Transverse colon (tissue), 4 donors: ENCODE measurements around the gene EPOP. TPM values are rescaled to one million over a fixed set of nuclear protein-coding genes. Genes with fewer than 3 reads are reported as not detected.

Experiments
- DNase-seq: peaks from one replicate; pipeline ENCODE4 v3.0.0-alpha.2; 2019
- H3K27ac ChIP-seq, 4 donors: fragments of 200-600 bp; sonication (generic); 2 replicates each; pipeline ENCODE4 v1.5.1; 2016 to 2018; ENCODE audit warnings: inconsistent platforms in 4 of 4
- H3K27me3 ChIP-seq: fragments of 200-600 bp; sonication (generic); 2 replicates; pipeline ENCODE4 v1.5.1; 2017; ENCODE audit warnings: inconsistent platforms
- H3K36me3 ChIP-seq, 4 donors: fragments of 200-600 bp; sonication (generic); 2 replicates each; pipeline ENCODE4 v1.5.1; 2017 to 2019; ENCODE audit warnings: inconsistent platforms in 4 of 4
- H3K4me1 ChIP-seq, 4 donors: fragments of 200-600 bp; sonication (generic); 2 replicates each; pipeline ENCODE4 v1.5.1; 2017 to 2020; ENCODE audit warnings: inconsistent platforms in 4 of 4
- H3K4me3 ChIP-seq, 4 donors: fragments of 200-600 bp; sonication (generic); 1 replicate in 1 of 4; 2 replicates in 3 of 4; pipeline versions ENCODE4 v1.5.1 to v1.6.1; 2017 to 2019; ENCODE audit warnings: inconsistent platforms in 4 of 4
- H3K9me3 ChIP-seq, 2 donors: fragments of 200-600 bp; sonication (generic); 2 replicates each; pipeline ENCODE4 v1.5.1; 2017 to 2019; ENCODE audit warnings: inconsistent platforms in 2 of 2
- EP300 ChIP-seq: sonication (generic); formaldehyde crosslinking; IDR thresholded peaks from one replicate; pipeline ENCODE4 v1.6.1; 2017; ENCODE audit warnings: antibody characterized with exemption, low read depth
- POLR2A ChIP-seq: fragments of 450-650 bp; IDR thresholded peaks from one replicate; pipeline ENCODE4 v1.6.1; 2016; ENCODE audit warnings: antibody characterized with exemption, mild to moderate bottlenecking, moderate library complexity
- POLR2AphosphoS5 ChIP-seq, 3 donors: sonication (generic); formaldehyde crosslinking; IDR thresholded peaks; one replicate each; pipeline ENCODE4 v1.6.1; 2016; ENCODE audit warnings: antibody characterized with exemption in 3 of 3
- WGBS, 2 donors: methylation state at CpG; one replicate each; pipeline ENCODE4 v1.1.5; 2018; ENCODE audit warnings: low coverage in 1 of 2; 5-methylcytosine and 5-hydroxymethylcytosine counted together
- in situ Hi-C, 4 donors: fragments of 200-750 bp; cut with MboI; loops; one replicate each; pipeline versions ENCODE4 v1.15.0 to v1.15.1; 2017; ENCODE audit warnings: low sequenced_read_pairs in 3 of 4, low pct_ligation_motif_present in 1 of 4, low pct_unique_long_range_greater_than_20kb in 1 of 4
- intact Hi-C: fragments of 100-400 bp; cut with DNase I; formaldehyde crosslinking; loops from one replicate; pipeline ENCODE4 v1.15.1; 2023; ENCODE audit warnings: low total_unique reads
- total RNA-seq, 4 donors: library from RNA; depleted of rRNA; stranded (reverse); fragments of >200 nt; gene quantifications; one replicate each; pipeline ENCODE4 v1.1.0, GENCODE V29; 2016
- TF ChIP-seq, protein P1 (sequence below), 5 experiments: fragments of 200-600 bp in 3 of 5; fragments of 450-650 bp in 2 of 5; sonication (generic) in 3 of 5; IDR thresholded peaks; 1 replicate in 2 of 5; 2 replicates in 3 of 5; pipeline ENCODE4 v1.5.1; 2016 to 2017; ENCODE audit warnings: antibody characterized with exemption in 5 of 5, inconsistent platforms in 3 of 5, mild to moderate bottlenecking in 2 of 5, moderate library complexity in 1 of 5

The EPOP gene
- total RNA-seq, 4 donors from 2014 or later: 0.14 to 3.8 (median 0.61) TPM

DNA sequence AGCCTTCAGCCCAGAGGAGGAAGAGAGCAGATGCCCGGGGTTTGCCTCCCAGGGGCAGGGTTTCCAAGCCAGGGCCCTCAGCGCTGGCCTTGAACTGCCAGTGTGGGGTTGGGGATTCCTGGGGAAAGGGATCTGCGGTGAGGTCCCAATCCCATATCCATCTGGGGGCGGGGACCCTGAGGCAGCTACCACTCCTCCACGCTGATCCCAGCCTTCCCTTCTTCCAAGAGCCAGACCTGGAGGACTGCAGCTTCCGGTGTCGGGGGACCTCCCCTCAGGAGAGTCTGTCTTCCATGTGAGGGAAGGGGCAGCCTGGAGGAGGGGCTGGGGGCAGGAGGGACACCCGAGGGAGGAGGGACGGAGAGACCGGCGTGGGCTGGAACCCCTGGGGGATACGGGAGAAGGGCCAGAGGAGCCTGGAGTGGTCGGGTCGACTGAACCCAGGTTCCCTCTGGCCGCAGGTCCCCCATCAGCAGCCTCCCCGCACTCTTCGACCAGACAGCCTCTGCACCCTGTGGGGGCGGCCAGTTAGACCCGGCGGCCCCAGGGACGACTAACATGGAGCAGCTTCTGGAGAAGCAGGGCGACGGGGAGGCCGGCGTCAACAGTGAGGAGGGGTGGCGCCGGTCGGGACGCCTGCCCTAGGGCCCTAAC, 44.7 kb upstream of the EPOP start:
- no peaks in the 10 kb centered on the region for H3K27me3 ChIP-seq
- intact Hi-C loops: no loop called here

DNA sequence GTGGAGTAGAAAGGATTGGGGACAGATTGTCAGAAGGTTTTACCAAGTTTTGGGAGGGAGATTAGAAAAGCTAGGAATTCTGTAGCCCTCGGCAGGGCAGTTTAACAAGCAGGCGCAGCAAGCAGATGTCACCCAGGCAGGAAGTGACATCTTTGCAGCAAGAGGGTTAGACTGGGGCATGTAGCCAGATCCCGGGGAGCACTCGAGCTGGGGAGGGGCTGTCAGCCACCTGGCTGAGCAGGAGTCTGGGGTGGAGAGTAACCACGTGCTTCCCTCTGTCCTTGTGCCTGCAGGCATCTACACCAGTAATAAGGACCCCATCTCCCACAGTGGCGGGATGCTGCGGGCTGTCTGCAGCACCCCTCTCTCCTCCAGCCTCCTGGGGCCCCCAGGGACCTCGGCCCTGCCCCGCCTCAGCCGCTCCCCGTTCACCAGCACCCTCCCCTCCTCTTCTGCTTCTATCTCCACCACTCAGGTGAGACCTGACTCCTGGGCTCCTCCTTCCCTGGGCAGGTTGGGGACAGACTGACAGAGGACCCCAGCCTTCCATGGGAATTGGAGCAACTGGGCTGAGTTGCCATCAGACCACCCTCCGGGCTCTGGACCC, 42.5 kb upstream of the EPOP start:
- no peaks in the 10 kb centered on the region for H3K27me3 ChIP-seq
- no peaks in the 10 kb centered on the region for H3K9me3 ChIP-seq
- 83% methylated on average over 12 of the region's 12 CpGs; no CpG with 5 or more reads in 1 of the 2 donors for WGBS, 2 donors
- H3K36me3 ChIP-seq: peaks cover 0 to 31% (median 7%) of the 10 kb centered on the region in 4 donors
- TF ChIP-seq POLR2AphosphoS5 (IDR thresholded peaks at IDR 0.05): no peak
- TF ChIP-seq, protein P1, sequence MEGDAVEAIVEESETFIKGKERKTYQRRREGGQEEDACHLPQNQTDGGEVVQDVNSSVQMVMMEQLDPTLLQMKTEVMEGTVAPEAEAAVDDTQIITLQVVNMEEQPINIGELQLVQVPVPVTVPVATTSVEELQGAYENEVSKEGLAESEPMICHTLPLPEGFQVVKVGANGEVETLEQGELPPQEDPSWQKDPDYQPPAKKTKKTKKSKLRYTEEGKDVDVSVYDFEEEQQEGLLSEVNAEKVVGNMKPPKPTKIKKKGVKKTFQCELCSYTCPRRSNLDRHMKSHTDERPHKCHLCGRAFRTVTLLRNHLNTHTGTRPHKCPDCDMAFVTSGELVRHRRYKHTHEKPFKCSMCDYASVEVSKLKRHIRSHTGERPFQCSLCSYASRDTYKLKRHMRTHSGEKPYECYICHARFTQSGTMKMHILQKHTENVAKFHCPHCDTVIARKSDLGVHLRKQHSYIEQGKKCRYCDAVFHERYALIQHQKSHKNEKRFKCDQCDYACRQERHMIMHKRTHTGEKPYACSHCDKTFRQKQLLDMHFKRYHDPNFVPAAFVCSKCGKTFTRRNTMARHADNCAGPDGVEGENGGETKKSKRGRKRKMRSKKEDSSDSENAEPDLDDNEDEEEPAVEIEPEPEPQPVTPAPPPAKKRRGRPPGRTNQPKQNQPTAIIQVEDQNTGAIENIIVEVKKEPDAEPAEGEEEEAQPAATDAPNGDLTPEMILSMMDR (IDR thresholded peaks at IDR 0.05): no peak
- TF ChIP-seq POLR2A: no peak
- no peak for TF ChIP-seq EP300
- H3K4me3 ChIP-seq: no peak overlapping the region
- in situ Hi-C loops (no loop called here), intact Hi-C loops (no loop called here)
- no peak for DNase-seq
- peaks cover 0 to 10% (median 0%) of the 10 kb centered on the region in 4 donors for H3K4me1 ChIP-seq
- no peak overlapping the region for H3K27ac ChIP-seq

More for the DNA sequence above, 44.7 kb upstream of the EPOP start:
- no peak overlapping the region for H3K4me3 ChIP-seq
- WGBS, 2 donors: 86% methylated on average over 24 of the region's 29 CpGs; no CpG with 5 or more reads in 1 of the 2 donors
- H3K36me3 ChIP-seq: peaks cover 0 to 31% (median 5%) of the 10 kb centered on the region in 4 donors
- peaks cover 0 to 15% (median 5%) of the 10 kb centered on the region in 4 donors for H3K4me1 ChIP-seq
- DNase-seq: no peak
- in situ Hi-C loops: no loop called here
- H3K27ac ChIP-seq: no peak overlapping the region
- H3K9me3 ChIP-seq: no peaks in the 10 kb centered on the region
- TF ChIP-seq, protein P1 (IDR thresholded peaks at IDR 0.05): no peak
- TF ChIP-seq EP300: no peak
- no peak for TF ChIP-seq POLR2AphosphoS5 (IDR thresholded peaks at IDR 0.05)
- no peak for TF ChIP-seq POLR2A

DNA sequence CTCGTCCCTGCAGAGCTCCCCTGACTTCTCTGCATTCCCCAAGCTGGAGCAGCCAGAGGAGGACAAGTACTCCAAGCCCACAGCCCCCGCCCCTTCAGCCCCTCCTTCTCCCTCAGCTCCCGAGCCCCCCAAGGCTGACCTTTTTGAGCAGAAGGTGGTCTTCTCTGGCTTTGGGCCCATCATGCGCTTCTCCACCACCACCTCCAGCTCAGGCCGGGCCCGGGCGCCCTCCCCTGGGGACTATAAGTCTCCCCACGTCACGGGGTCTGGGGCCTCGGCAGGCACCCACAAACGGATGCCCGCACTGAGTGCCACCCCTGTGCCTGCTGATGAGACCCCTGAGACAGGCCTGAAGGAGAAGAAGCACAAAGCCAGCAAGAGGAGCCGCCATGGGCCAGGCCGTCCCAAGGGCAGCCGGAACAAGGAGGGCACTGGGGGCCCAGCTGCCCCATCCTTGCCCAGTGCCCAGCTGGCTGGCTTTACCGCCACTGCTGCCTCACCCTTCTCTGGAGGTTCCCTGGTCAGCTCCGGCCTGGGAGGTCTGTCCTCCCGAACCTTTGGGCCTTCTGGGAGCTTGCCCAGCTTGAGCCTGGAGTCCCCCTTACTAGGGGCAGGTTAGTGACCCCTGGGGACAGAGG, 41.7 kb upstream of the EPOP start:
- no peak for TF ChIP-seq POLR2AphosphoS5 (IDR thresholded peaks at IDR 0.05)
- no peak for TF ChIP-seq POLR2A
- TF ChIP-seq EP300: no peak
- TF ChIP-seq, protein P1 (IDR thresholded peaks at IDR 0.05): no peak
- Histone ChIP-seq H3K4me1 (peaks cover 0 to 10% (median 0%) of the 10 kb centered on the region in 4 donors), H3K27ac (no peak overlapping the region), H3K27me3 (no peaks in the 10 kb centered on the region), H3K9me3 (no peaks in the 10 kb centered on the region), H3K4me3 (no peak overlapping the region), H3K36me3 (peaks cover 0 to 31% (median 9%) of the 10 kb centered on the region in 4 donors)
- 85 to 100% methylated on average over 1 to 8 of the region's 18 CpGs for WGBS, 2 donors
- intact Hi-C loops: no loop called here
- in situ Hi-C loops: no loop called here
- no peak for DNase-seq

DNA sequence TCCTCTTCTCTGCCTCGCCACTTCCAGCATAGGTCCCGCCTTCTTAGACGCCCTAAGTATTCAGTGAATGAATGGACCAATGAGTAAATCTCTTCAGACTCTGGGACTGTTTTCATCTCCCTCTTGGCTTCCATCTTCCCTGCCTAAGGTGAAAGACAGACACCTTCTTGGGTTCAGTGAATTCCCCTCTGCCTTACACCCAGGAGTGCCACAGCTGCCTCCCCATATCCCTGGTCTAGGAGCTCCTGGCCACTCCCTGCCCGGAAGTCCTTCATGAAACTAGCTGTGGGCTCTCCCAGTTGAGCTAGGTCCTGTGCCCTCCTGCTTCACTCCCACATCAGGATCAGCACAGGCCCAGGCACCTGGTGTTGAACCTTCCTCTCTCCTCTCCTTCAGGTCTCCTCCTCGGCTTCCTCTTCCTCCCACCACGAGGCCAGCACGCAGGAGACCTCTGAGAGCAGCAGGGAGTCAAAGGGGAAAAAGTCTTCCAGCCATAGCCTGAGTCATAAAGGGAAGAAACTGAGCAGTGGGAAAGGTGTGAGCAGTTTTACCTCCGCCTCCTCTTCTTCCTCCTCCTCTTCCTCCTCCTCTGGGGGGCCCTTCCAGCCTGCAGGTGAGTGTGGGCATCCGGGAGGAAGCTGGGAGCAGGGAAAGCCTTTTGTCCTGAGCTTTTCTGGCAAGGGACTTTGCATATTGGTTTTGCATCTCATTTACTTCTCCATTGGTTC, 40.6 kb upstream of the EPOP start:
- H3K27ac ChIP-seq: no peak overlapping the region
- H3K4me3 ChIP-seq: no peak overlapping the region

More for the DNA sequence above, 40.6 kb upstream of the EPOP start:
- intact Hi-C loops: no loop called here
- peaks cover 0 to 10% (median 0%) of the 10 kb centered on the region in 4 donors for H3K4me1 ChIP-seq
- 79 to 81% methylated on average over 5 to 9 of the region's 9 CpGs for WGBS, 2 donors
- no peaks in the 10 kb centered on the region for H3K9me3 ChIP-seq
- peaks cover 0 to 27% (median 7%) of the 10 kb centered on the region in 4 donors for H3K36me3 ChIP-seq
- H3K27me3 ChIP-seq: no peaks in the 10 kb centered on the region
- in situ Hi-C loops: no loop called here
- TF ChIP-seq, protein P1 (IDR thresholded peaks at IDR 0.05): no peak
- TF ChIP-seq EP300: no peak
- no peak for TF ChIP-seq POLR2A
- TF ChIP-seq POLR2AphosphoS5 (IDR thresholded peaks at IDR 0.05): no peak
- DNase-seq: no peak
